Prostate gland (tissue), 2 donors: ENCODE results near the gene SNCG.

ENCODE experiments used
- CTCF ChIP-seq, 4 experiments: fragments of 200-600 bp in 2 of 4; fragments of 450-650 bp in 2 of 4; sonication (generic) in 2 of 4; IDR thresholded peaks; 1 replicate in 3 of 4; 2 replicates in 1 of 4; pipeline ENCODE4 v1.5.1; 2016 to 2019; ENCODE audit warnings: antibody characterized with exemption in 4 of 4, mild to moderate bottlenecking in 2 of 4, moderate library complexity in 2 of 4
- POLR2A ChIP-seq: fragments of 450-650 bp; IDR thresholded peaks from one replicate; pipeline ENCODE4 v1.6.1; 2016; ENCODE audit warnings: antibody characterized with exemption, mild to moderate bottlenecking

GRCh38 chr10:86962981-86963310 lies 4.5 kb downstream of the SNCG start:
- TF ChIP-seq POLR2A (no peak), CTCF (IDR thresholded peaks at IDR 0.05) (no peak)
